ENCODE results near the gene KCNQ1. TPM values are rescaled to one million over a fixed set of nuclear protein-coding genes. Genes with fewer than 3 reads are reported as not detected.

KCNQ1 gene
- total RNA-seq, 1 experiment from 2014 or later, result 2.3 TPM

DNA sequence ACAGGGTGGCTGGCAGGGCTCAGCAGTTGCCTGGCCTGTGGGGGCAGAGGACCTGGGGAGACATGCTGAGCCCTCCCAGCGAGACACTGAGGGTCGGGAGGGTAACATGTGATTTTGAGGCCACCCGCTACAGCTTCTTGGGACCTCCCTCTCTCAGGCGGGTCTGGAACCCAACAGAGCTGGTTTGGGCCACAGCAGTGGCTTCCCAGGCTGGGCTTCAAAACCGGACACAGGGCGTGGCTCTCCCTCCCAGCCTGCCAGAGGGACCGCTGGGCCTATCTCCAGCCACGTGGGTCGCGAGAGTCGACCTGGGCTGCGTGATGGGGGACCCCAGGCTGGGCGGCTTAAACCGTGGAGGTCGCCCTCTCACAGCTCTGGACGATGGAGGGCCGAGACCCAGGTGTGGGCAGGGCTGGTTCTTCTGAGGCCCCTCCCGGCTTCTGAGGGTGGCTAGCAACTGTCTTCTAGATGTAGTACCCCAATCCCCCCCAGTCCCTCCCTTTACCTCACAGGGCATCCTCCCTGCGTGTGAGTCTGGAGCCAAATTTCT, 91.7 kb downstream of the KCNQ1 start:
- no peak overlapping the region for H2BK5ac ChIP-seq (ENCODE audit: insufficient read length, low read length)
- no peak for DNase-seq
- H3K9me3 ChIP-seq (ENCODE audit: control insufficient read depth, low read depth, low read length), result no peaks in the 10 kb centered on the region
- no peak overlapping the region for H3K27ac Mint-ChIP-seq
- H3K4me3 Mint-ChIP-seq, result no peak overlapping the region
- no peak overlapping the region for H2BK12ac ChIP-seq (ENCODE audit: insufficient read length, low read depth, low read length)
- no peak overlapping the region for H3K4ac ChIP-seq (ENCODE audit: low read depth, low read length)
- no peak overlapping the region for H3K9ac ChIP-seq (ENCODE audit: extremely low read depth, insufficient read length, low read length)
- no peak overlapping the region for H3T11ph ChIP-seq (ENCODE audit: low read length)
- H2AK5ac ChIP-seq (ENCODE audit: insufficient read length, low read length), result no peak overlapping the region
- no peak overlapping the region for H3K4me2 ChIP-seq (ENCODE audit: insufficient read depth, insufficient read length, low read length)
- no peaks in the 10 kb centered on the region for H3K79me1 ChIP-seq (ENCODE audit: insufficient read depth, low read depth, low read length, poor library complexity, severe bottlenecking)
- H3K23me2 ChIP-seq (ENCODE audit: insufficient read length, low read depth, low read length, poor library complexity, severe bottlenecking), result no peaks in the 10 kb centered on the region
- no peaks in the 10 kb centered on the region for H3K36me3 Mint-ChIP-seq (ENCODE audit: insufficient read depth in 1 of 3, low read depth in 3 of 3)
- no peak overlapping the region for H3K18ac ChIP-seq (ENCODE audit: insufficient read length, low read depth, low read length)
- no peaks in the 10 kb centered on the region for H4K20me1 ChIP-seq (ENCODE audit: control insufficient read depth, insufficient read depth, insufficient read length)
- no peak overlapping the region for H3K27ac ChIP-seq (ENCODE audit: insufficient read length, low read depth, low read length)
- no peak overlapping the region for H3K14ac ChIP-seq (ENCODE audit: insufficient read depth, low read length)
- no peaks in the 10 kb centered on the region for H3K79me2 ChIP-seq (ENCODE audit: insufficient read depth, low read length)
- H2BK15ac ChIP-seq (ENCODE audit: low read depth, low read length), result no peak overlapping the region
- no peaks in the 10 kb centered on the region for H3K9me3 Mint-ChIP-seq
- peaks cover 11 to 16% of the 10 kb centered on the region in 2 experiments for H3K4me1 Mint-ChIP-seq
- no peak overlapping the region for H2AFZ ChIP-seq (ENCODE audit: low read length)
- H2BK20ac ChIP-seq (ENCODE audit: low read depth, low read length, poor library complexity, severe bottlenecking), result no peak overlapping the region
- no peak overlapping the region for H4K8ac ChIP-seq (replicated peaks; ENCODE audit: insufficient read length, low read depth, low read length)
- H3K27me3 Mint-ChIP-seq (ENCODE audit: low read depth), result peaks cover 81% of the 10 kb centered on the region
- H3K23ac ChIP-seq (ENCODE audit: insufficient read length, low read depth, low read length), result no peak overlapping the region
- H3K4me1 ChIP-seq (ENCODE audit: insufficient read depth, low read length), result peaks cover 2% of the 10 kb centered on the region; the same call in 1 of the 2 replicates
- H2BK120ac ChIP-seq (ENCODE audit: low read depth, low read length, poor library complexity, severe bottlenecking), result no peak overlapping the region
- no CpG with 5 or more reads among the region's 19 CpGs for WGBS (ENCODE audit: extremely low coverage, insufficient read length, low lambda C conversion rate)
- H4K91ac ChIP-seq (ENCODE audit: insufficient read length, low read depth, low read length), result no peak overlapping the region
- H3K56ac ChIP-seq (ENCODE audit: insufficient read length, low read depth, low read length), result no peak overlapping the region
- H4K5ac ChIP-seq (ENCODE audit: insufficient read length, low read depth, low read length), result no peak overlapping the region
- TF ChIP-seq, protein P1, sequence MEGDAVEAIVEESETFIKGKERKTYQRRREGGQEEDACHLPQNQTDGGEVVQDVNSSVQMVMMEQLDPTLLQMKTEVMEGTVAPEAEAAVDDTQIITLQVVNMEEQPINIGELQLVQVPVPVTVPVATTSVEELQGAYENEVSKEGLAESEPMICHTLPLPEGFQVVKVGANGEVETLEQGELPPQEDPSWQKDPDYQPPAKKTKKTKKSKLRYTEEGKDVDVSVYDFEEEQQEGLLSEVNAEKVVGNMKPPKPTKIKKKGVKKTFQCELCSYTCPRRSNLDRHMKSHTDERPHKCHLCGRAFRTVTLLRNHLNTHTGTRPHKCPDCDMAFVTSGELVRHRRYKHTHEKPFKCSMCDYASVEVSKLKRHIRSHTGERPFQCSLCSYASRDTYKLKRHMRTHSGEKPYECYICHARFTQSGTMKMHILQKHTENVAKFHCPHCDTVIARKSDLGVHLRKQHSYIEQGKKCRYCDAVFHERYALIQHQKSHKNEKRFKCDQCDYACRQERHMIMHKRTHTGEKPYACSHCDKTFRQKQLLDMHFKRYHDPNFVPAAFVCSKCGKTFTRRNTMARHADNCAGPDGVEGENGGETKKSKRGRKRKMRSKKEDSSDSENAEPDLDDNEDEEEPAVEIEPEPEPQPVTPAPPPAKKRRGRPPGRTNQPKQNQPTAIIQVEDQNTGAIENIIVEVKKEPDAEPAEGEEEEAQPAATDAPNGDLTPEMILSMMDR (conservative IDR thresholded peaks at IDR 0.05), result no peak
- H3K27me3 ChIP-seq (ENCODE audit: insufficient read depth, low read length), result peaks cover 2% of the 10 kb centered on the region; the same call in 1 of the 2 replicates

All from H9 (cell line).